DMS153 (cell line): ENCODE results near the gene PTPN6.

Experiments used
- DNase-seq: peaks from one replicate; lab custom pipeline; 2025; lab: John Stamatoyannopoulos, UW

Gene PTPN6

GRCh38 chr12:6941782-6942181, 9.4 kb upstream of the PTPN6 start:
- no peak for DNase-seq

- no peak for DNase-seq
Observed at GRCh38 chr12:6942331-6942665, 8.9 kb upstream of the PTPN6 start.

GRCh38 chr12:6943389-6943721, 7.8 kb upstream of the PTPN6 start:
- DNase-seq: peak; percentile 86

- DNase-seq: peak; percentile 94
Observed at GRCh38 chr12:6943722-6944380, 7.3 kb upstream of the PTPN6 start, which contains the start of the genes C12orf57 and RNU7-1. Gene C12orf57, plus strand, starts transcription at chr12:6944022. Its CDS starts 100 bp downstream, at chr12:6944122. Gene RNU7-1, plus strand, starts transcription at chr12:6943816.

GRCh38 chr12:6944381-6945186, 6.6 kb upstream of the PTPN6 start:
- DNase-seq: peak; percentile 89

GRCh38 chr12:6945613-6946012, 5.5 kb upstream of the PTPN6 start:
- no peak for DNase-seq

- DNase-seq: peak; percentile 99
Observed at GRCh38 chr12:6946033-6946919, 4.9 kb upstream of the PTPN6 start.

GRCh38 chr12:6946920-6947374, 4.2 kb upstream of the PTPN6 start:
- no peak for DNase-seq

GRCh38 chr12:6947615-6948014, 3.5 kb upstream of the PTPN6 start:
- DNase-seq: no peak

- no peak for DNase-seq
Observed at GRCh38 chr12:6948873-6949594, 2.1 kb upstream of the PTPN6 start.

GRCh38 chr12:6950401-6950801, 755 bp upstream of the PTPN6 start:
- DNase-seq: no peak

- no peak for DNase-seq
Observed at GRCh38 chr12:6951551-6952120, 480 bp downstream of the PTPN6 start.

- no peak for DNase-seq
Observed at GRCh38 chr12:6952121-6952862, 1.1 kb downstream of the PTPN6 start.

- no peak for DNase-seq
Observed at GRCh38 chr12:6952863-6953441, 1.8 kb downstream of the PTPN6 start.

GRCh38 chr12:6953442-6954315, 2.5 kb downstream of the PTPN6 start:
- DNase-seq: no peak

GRCh38 chr12:6954316-6955107, 3.4 kb downstream of the PTPN6 start:
- no peak for DNase-seq

- DNase-seq: no peak
Observed at GRCh38 chr12:6955108-6956020, 4.2 kb downstream of the PTPN6 start.
